Measurements from ENCODE around the gene KCNK7. TPM values are rescaled to one million over a fixed set of nuclear protein-coding genes. Genes with fewer than 3 reads are reported as not detected.
A peak's percentile ranks its signal among the peaks of the same experiment; 100 is the strongest.

Gene KCNK7
- total RNA-seq, 4 donors from 2014 or later, result 0.99 to 1.2 (median 1.2) TPM

GRCh38 chr11:65583589-65583988 is 12.0 kb downstream of the KCNK7 start:
- no peaks in the 10 kb centered on the region for H3K27me3 ChIP-seq
- TF ChIP-seq, protein P1, sequence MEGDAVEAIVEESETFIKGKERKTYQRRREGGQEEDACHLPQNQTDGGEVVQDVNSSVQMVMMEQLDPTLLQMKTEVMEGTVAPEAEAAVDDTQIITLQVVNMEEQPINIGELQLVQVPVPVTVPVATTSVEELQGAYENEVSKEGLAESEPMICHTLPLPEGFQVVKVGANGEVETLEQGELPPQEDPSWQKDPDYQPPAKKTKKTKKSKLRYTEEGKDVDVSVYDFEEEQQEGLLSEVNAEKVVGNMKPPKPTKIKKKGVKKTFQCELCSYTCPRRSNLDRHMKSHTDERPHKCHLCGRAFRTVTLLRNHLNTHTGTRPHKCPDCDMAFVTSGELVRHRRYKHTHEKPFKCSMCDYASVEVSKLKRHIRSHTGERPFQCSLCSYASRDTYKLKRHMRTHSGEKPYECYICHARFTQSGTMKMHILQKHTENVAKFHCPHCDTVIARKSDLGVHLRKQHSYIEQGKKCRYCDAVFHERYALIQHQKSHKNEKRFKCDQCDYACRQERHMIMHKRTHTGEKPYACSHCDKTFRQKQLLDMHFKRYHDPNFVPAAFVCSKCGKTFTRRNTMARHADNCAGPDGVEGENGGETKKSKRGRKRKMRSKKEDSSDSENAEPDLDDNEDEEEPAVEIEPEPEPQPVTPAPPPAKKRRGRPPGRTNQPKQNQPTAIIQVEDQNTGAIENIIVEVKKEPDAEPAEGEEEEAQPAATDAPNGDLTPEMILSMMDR (IDR thresholded peaks at IDR 0.05), result no peak
- TF ChIP-seq EP300 (IDR thresholded peaks at IDR 0.05) (no peak), POLR2AphosphoS5 (IDR thresholded peaks at IDR 0.05) (no peak), POLR2A (IDR thresholded peaks at IDR 0.05; ENCODE audit: low read depth) (no peak)
- intact Hi-C loops (cut with DNase I), result no loop called here
- H3K27ac ChIP-seq (replicated peaks in 1 of 4), result peak overlapping the region; percentile 58 to 96 (median 79)
- whole genome bisulfite sequencing, result 82% methylated on average over 8 of the region's 10 CpGs
- no peak for DNase-seq (ENCODE audit: extremely low spot score)
- peaks cover 36 to 85% (median 69%) of the 10 kb centered on the region in 4 donors for H3K4me1 ChIP-seq
- no peak overlapping the region for H3K4me3 ChIP-seq
- no peaks in the 10 kb centered on the region for H3K9me3 ChIP-seq
- peaks cover 47 to 81% (median 72%) of the 10 kb centered on the region in 4 donors for H3K36me3 ChIP-seq

DNA sequence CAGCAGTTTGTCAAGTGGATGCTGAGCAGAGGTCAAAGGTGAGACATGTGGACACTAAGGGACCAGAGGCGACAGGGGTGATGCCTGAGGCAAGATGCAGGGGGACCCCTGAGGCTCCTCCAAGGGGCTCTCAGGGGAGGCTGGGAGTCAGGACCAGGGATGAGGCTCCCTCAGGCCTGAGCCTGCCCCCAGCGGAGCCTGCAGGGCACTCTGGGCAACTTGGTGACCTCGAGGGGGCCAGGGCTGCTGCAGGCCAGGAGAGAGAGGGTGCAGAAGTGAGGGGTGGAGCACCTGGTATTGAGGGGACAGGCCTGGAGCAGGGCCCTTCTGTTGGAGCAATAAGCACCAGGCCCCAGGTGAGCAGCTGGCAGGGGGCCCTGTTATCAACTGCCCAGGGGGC is 13.7 kb downstream of the KCNK7 start:
- WGBS, result 85% methylated on average over 3 of the region's 3 CpGs
- H3K4me1 ChIP-seq, result peaks cover 36 to 85% (median 69%) of the 10 kb centered on the region in 4 donors
- H3K4me3 ChIP-seq, result no peak overlapping the region
- H3K27me3 ChIP-seq, result no peaks in the 10 kb centered on the region
- TF ChIP-seq, protein P1 (IDR thresholded peaks at IDR 0.05), result no peak
- TF ChIP-seq POLR2A (IDR thresholded peaks at IDR 0.05; ENCODE audit: low read depth) (no peak), EP300 (IDR thresholded peaks at IDR 0.05) (no peak), POLR2AphosphoS5 (IDR thresholded peaks at IDR 0.05) (no peak)
- no peak for DNase-seq (ENCODE audit: extremely low spot score)
- no peaks in the 10 kb centered on the region for H3K9me3 ChIP-seq
- peak overlapping the region; percentile 68 to 96 (median 79) for H3K27ac ChIP-seq (replicated peaks in 1 of 4)
- H3K36me3 ChIP-seq, result peaks cover 47 to 86% (median 79%) of the 10 kb centered on the region in 4 donors
- intact Hi-C loops (cut with DNase I), result no loop called here

DNA sequence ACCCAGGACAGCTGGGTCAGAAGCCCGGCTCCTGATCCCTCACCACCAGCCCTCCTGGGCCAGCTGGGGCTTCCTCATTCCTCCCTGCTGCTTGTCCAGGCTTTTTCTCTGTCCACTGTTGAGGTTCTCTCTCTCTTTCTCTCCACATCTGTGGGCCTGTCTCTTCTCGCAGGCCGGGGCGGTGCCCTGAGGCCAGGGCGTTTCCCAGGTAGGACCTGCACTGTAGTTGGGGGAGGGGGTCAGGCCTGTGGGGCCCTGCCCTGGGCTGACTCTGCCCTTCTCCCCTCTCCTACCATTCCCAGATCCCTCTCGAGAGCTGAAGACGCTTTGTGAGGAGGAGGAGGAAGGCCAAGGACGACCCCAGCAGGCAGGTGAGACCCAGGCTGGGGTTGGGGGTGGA is 14.8 kb downstream of the KCNK7 start:
- Histone ChIP-seq H3K36me3 (peaks cover 46 to 78% (median 71%) of the 10 kb centered on the region in 4 donors), H3K9me3 (no peaks in the 10 kb centered on the region), H3K27me3 (no peaks in the 10 kb centered on the region), H3K4me1 (peaks cover 30 to 82% (median 64%) of the 10 kb centered on the region in 4 donors), H3K27ac (replicated peaks in 1 of 4) (peak overlapping the region; percentile 68 to 96 (median 79)), H3K4me3 (no peak overlapping the region)
- TF ChIP-seq POLR2A (IDR thresholded peaks at IDR 0.05; ENCODE audit: low read depth) (no peak), EP300 (IDR thresholded peaks at IDR 0.05) (no peak)
- TF ChIP-seq, protein P1 (IDR thresholded peaks at IDR 0.05), result no peak
- intact Hi-C loops (cut with DNase I), result no loop called here
- DNase-seq (ENCODE audit: extremely low spot score), result no peak
- WGBS, result 89% methylated on average over 7 of the region's 8 CpGs

GRCh38 chr11:65580031-65580692 is 15.4 kb downstream of the KCNK7 start:
- 85% methylated on average over 4 of the region's 19 CpGs for WGBS
- no peak for DNase-seq (ENCODE audit: extremely low spot score)
- no peaks in the 10 kb centered on the region for H3K9me3 ChIP-seq
- no peak overlapping the region for H3K4me3 ChIP-seq
- peak overlapping the region; percentile 68 to 96 (median 79) for H3K27ac ChIP-seq (replicated peaks in 1 of 4)
- TF ChIP-seq, protein P1 (IDR thresholded peaks at IDR 0.05), result no peak
- TF ChIP-seq POLR2AphosphoS5 (IDR thresholded peaks at IDR 0.05) (no peak), POLR2A (IDR thresholded peaks at IDR 0.05; ENCODE audit: low read depth) (no peak), EP300 (IDR thresholded peaks at IDR 0.05) (no peak)
- peaks cover 30 to 81% (median 64%) of the 10 kb centered on the region in 4 donors for H3K4me1 ChIP-seq
- intact Hi-C loops (cut with DNase I), result no loop called here
- peaks cover 40 to 73% (median 66%) of the 10 kb centered on the region in 4 donors for H3K36me3 ChIP-seq
- no peaks in the 10 kb centered on the region for H3K27me3 ChIP-seq
